Trophoblast cell (in vitro differentiated cells and primary cell): Measurements from ENCODE around the gene SMIM21.
A peak's percentile ranks its signal among the peaks of the same experiment; 100 is the strongest.

Experiments used
- DNase-seq, 2 donors: peaks; one replicate each; pipeline ENCODE4 v3.0.0-alpha.2; 2016
- H2AFZ ChIP-seq: 2 replicates; pipeline ENCODE4 v1.6.1; 2013; ENCODE audit warnings: low read length, moderate library complexity, mild to moderate bottlenecking; ENCODE audit not compliant: insufficient read depth, poor library complexity
- H2AK5ac ChIP-seq: 2 replicates; pipeline ENCODE4 v1.6.1; 2013; ENCODE audit warnings: mild to moderate bottlenecking, low read length
- H2BK120ac ChIP-seq: 2 replicates; pipeline ENCODE4 v1.6.1; 2013; ENCODE audit warnings: low read length, mild to moderate bottlenecking, moderate library complexity; ENCODE audit not compliant: insufficient read depth, poor library complexity
- H2BK12ac ChIP-seq: 2 replicates; pipeline ENCODE4 v1.6.1; 2013; ENCODE audit warnings: mild to moderate bottlenecking, low read length, moderate library complexity
- H2BK5ac ChIP-seq: 2 replicates; pipeline ENCODE4 v1.6.1; 2013; ENCODE audit warnings: low read length, low read depth, moderate library complexity, mild to moderate bottlenecking; ENCODE audit not compliant: poor library complexity
- H3K14ac ChIP-seq: 2 replicates; pipeline ENCODE4 v1.6.1; 2013; ENCODE audit warnings: mild to moderate bottlenecking, low read length
- H3K18ac ChIP-seq: 2 replicates; pipeline ENCODE4 v1.6.1; 2013; ENCODE audit warnings: mild to moderate bottlenecking, low read length
- H3K23ac ChIP-seq: 2 replicates; pipeline ENCODE4 v1.6.1; 2013; ENCODE audit warnings: low read length
- H3K27ac ChIP-seq: 2 replicates; pipeline ENCODE4 v1.5.1; 2013; ENCODE audit warnings: low read depth, mild to moderate bottlenecking, inconsistent platforms, low read length, moderate library complexity
- H3K27me3 ChIP-seq: 2 replicates; pipeline ENCODE4 v1.6.1; 2013; ENCODE audit warnings: inconsistent platforms, mild to moderate bottlenecking, low read length, moderate library complexity; ENCODE audit not compliant: insufficient read depth
- H3K36me3 ChIP-seq, 2 experiments: 1 replicate in 1 of 2; 2 replicates in 1 of 2; pipeline ENCODE4 v1.6.1; 2013; ENCODE audit warnings: low read length in 2 of 2, mild to moderate bottlenecking in 2 of 2, moderate library complexity in 1 of 2; ENCODE audit not compliant: insufficient read depth in 2 of 2, control insufficient read depth in 1 of 2
- H3K4ac ChIP-seq: 2 replicates; pipeline ENCODE4 v1.6.1; 2013; ENCODE audit warnings: low read depth, mild to moderate bottlenecking, low read length, moderate library complexity
- H3K4me1 ChIP-seq, 2 experiments: 1 replicate in 1 of 2; 2 replicates in 1 of 2; pipeline ENCODE4 v1.6.1; 2013; ENCODE audit warnings: low read length in 2 of 2, mild to moderate bottlenecking in 2 of 2, moderate library complexity in 1 of 2; ENCODE audit not compliant: insufficient read depth in 2 of 2, control insufficient read depth in 1 of 2
- H3K4me2 ChIP-seq: 2 replicates; pipeline ENCODE4 v1.6.1; 2013; ENCODE audit warnings: inconsistent platforms, mild to moderate bottlenecking, low read length, moderate library complexity
- H3K4me3 ChIP-seq: 2 replicates; pipeline ENCODE4 v1.5.1; 2013; ENCODE audit warnings: mild to moderate bottlenecking, low read depth, low read length, inconsistent platforms
- H3K79me1 ChIP-seq: one replicate; pipeline ENCODE4 v1.6.1; 2013; ENCODE audit warnings: low read length
- H3K79me2 ChIP-seq: 2 replicates; pipeline ENCODE4 v1.6.1; 2013; ENCODE audit warnings: low read length, mild to moderate bottlenecking; ENCODE audit not compliant: control insufficient read depth, insufficient read depth, poor library complexity
- H3K9ac ChIP-seq: 2 replicates; pipeline ENCODE4 v1.6.1; 2013; ENCODE audit warnings: mild to moderate bottlenecking, low read length
- H3K9me3 ChIP-seq: 2 replicates; pipeline ENCODE4 v1.6.1; 2013; ENCODE audit warnings: low read depth, mild to moderate bottlenecking, control low read depth, inconsistent platforms, low read length; ENCODE audit not compliant: insufficient read depth
- H4K12ac ChIP-seq: 2 replicates; pipeline ENCODE4 v1.6.1; 2013; ENCODE audit warnings: low read depth, mild to moderate bottlenecking, low read length, moderate library complexity
- H4K8ac ChIP-seq: 2 replicates; pipeline ENCODE4 v1.6.1; 2013; ENCODE audit warnings: low read depth, mild to moderate bottlenecking, low read length, moderate library complexity
- H4K91ac ChIP-seq: one replicate; pipeline ENCODE4 v1.6.1; 2013; ENCODE audit warnings: low read depth, mild to moderate bottlenecking, low read length, moderate library complexity
- WGBS: extraction: QIAGEN DNeasy Blood & Tissue Kit; methylation state at CpG from one replicate; pipeline ENCODE4 v1.1.7; 2013; ENCODE audit warnings: missing lambda C conversion rate; ENCODE audit not compliant: insufficient read length, insufficient coverage; ENCODE audit errors: extremely low coverage; 5-methylcytosine and 5-hydroxymethylcytosine counted together

SMIM21 gene

DNA sequence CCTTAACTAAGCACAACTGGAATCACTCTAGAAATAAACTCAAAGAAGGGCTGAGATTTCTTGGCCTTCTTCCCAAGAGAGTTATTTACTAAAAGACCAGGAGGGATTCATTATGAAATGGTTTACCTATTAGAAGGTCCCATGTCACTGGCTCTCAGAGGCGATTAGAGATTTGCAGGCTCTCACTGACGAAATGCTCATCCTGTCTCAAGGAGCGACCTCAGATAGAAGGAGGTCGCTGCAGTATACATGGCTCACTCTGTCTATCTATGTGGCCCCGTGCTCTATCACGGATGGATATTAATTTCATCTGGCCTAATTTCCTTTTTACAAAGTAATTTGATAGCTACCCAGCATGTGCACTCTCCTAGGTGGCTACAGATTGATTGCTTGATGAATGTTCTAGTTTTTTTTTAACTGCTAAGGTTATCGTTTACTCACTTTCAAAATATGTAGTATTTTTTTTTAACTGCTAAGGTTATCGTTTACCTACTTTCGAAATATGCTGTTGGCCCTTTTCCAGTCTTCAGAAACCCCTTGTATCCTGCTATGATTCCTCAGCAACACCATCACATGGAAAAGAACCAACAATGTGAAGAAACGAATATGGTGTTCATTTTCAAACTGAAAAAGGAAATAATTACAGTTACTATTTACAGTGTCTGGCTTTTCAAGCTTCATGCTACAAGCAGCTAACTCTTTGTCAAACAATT, 9.1 kb downstream of the SMIM21 start:
- no peak overlapping the region for H3K14ac ChIP-seq
- no peaks in the 10 kb centered on the region for H3K79me2 ChIP-seq
- no peak overlapping the region for H3K4ac ChIP-seq
- no peak for DNase-seq
- no peaks in the 10 kb centered on the region for H3K36me3 ChIP-seq
- H4K8ac ChIP-seq = no peak overlapping the region
- no peak overlapping the region for H2BK120ac ChIP-seq
- no peak overlapping the region for H2BK5ac ChIP-seq
- H3K4me3 ChIP-seq = no peak overlapping the region
- H4K12ac ChIP-seq = no peak overlapping the region
- no peak overlapping the region for H3K4me2 ChIP-seq
- no CpG with 5 or more reads among the region's 10 CpGs for WGBS
- H3K9ac ChIP-seq = no peak overlapping the region
- no peak overlapping the region for H2AK5ac ChIP-seq
- peaks cover 2% of the 10 kb centered on the region for H3K9me3 ChIP-seq
- no peaks in the 10 kb centered on the region for H3K27me3 ChIP-seq
- H4K91ac ChIP-seq = no peak overlapping the region
- no peak overlapping the region for H2BK12ac ChIP-seq
- no peak overlapping the region for H2AFZ ChIP-seq
- no peaks in the 10 kb centered on the region for H3K4me1 ChIP-seq
- no peak overlapping the region for H3K18ac ChIP-seq
- no peaks in the 10 kb centered on the region for H3K79me1 ChIP-seq
- H3K23ac ChIP-seq = no peak overlapping the region
- no peak overlapping the region for H3K27ac ChIP-seq

DNA sequence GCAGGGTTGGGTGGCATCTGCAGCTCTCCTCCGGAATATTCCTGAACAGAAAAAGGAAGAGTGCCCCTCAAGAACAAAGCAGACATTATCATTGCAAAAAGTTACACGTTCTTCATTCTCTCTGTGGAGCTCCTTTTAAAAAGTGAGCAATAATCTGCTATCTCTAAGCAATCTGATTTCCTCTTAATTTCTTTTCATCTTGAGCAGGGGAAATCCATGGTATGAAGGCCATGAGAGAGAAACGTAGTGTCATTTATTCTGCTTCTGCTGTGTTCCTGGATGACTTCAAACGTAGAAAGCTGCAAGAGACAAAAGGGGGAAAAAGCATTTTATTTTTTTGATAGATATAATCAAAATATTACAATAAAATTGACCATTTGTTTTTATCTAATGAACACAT, 16.9 kb downstream of the SMIM21 start:
- H3K4ac ChIP-seq = no peak overlapping the region
- H4K8ac ChIP-seq = no peak overlapping the region
- no peak overlapping the region for H3K4me2 ChIP-seq
- DNase-seq = no peak
- no peak overlapping the region for H3K4me3 ChIP-seq
- no peak overlapping the region for H4K91ac ChIP-seq
- no peaks in the 10 kb centered on the region for H3K27me3 ChIP-seq
- no peak overlapping the region for H4K12ac ChIP-seq
- H3K23ac ChIP-seq = no peak overlapping the region
- no peak overlapping the region for H2BK5ac ChIP-seq
- peaks cover 2% of the 10 kb centered on the region for H3K9me3 ChIP-seq
- no peaks in the 10 kb centered on the region for H3K79me2 ChIP-seq
- H3K36me3 ChIP-seq = no peaks in the 10 kb centered on the region
- H3K18ac ChIP-seq = no peak overlapping the region
- H3K4me1 ChIP-seq = no peaks in the 10 kb centered on the region
- H2BK120ac ChIP-seq = no peak overlapping the region
- H2BK12ac ChIP-seq = no peak overlapping the region
- no peak overlapping the region for H2AK5ac ChIP-seq
- no CpG with 5 or more reads among the region's 4 CpGs for WGBS
- no peaks in the 10 kb centered on the region for H3K79me1 ChIP-seq
- no peak overlapping the region for H3K9ac ChIP-seq
- H2AFZ ChIP-seq = no peak overlapping the region
- H3K14ac ChIP-seq = no peak overlapping the region
- no peak overlapping the region for H3K27ac ChIP-seq

DNA sequence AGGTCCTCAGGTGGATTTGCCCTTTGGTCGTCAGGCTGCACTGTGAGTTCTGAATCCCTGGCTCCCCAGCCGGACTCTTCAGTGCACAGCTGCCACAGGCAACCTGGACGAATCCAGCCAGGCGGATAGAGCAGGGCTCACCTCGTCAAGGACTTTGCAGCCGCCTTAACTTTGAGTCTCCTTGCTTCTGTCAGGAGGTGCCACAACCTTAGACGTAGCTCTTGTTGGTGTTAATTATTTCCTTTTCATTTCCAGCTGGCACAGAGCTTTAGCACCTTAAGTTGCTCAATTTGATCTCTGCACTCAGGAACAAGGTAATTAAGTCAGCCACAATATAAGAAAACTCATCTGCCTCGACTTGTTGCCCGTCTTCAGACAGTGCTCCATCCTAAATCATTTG, 17.7 kb downstream of the SMIM21 start:
- no peak overlapping the region for H3K23ac ChIP-seq
- H2BK120ac ChIP-seq = no peak overlapping the region
- H2BK12ac ChIP-seq = no peak overlapping the region
- no peak overlapping the region for H3K18ac ChIP-seq
- H3K9me3 ChIP-seq = peaks cover 3% of the 10 kb centered on the region
- no peak overlapping the region for H3K27ac ChIP-seq
- H3K79me2 ChIP-seq = no peaks in the 10 kb centered on the region
- WGBS = no CpG with 5 or more reads among the region's 9 CpGs
- DNase-seq = no peak
- no peak overlapping the region for H2AK5ac ChIP-seq
- H4K8ac ChIP-seq = no peak overlapping the region
- H2BK5ac ChIP-seq = no peak overlapping the region
- no peak overlapping the region for H3K9ac ChIP-seq
- H3K79me1 ChIP-seq = no peaks in the 10 kb centered on the region
- no peak overlapping the region for H3K4me3 ChIP-seq
- H4K91ac ChIP-seq = no peak overlapping the region
- H3K36me3 ChIP-seq = no peaks in the 10 kb centered on the region
- no peak overlapping the region for H3K4me2 ChIP-seq
- no peak overlapping the region for H2AFZ ChIP-seq
- no peak overlapping the region for H3K4ac ChIP-seq
- no peaks in the 10 kb centered on the region for H3K27me3 ChIP-seq
- no peak overlapping the region for H4K12ac ChIP-seq
- H3K14ac ChIP-seq = no peak overlapping the region
- no peaks in the 10 kb centered on the region for H3K4me1 ChIP-seq

DNA sequence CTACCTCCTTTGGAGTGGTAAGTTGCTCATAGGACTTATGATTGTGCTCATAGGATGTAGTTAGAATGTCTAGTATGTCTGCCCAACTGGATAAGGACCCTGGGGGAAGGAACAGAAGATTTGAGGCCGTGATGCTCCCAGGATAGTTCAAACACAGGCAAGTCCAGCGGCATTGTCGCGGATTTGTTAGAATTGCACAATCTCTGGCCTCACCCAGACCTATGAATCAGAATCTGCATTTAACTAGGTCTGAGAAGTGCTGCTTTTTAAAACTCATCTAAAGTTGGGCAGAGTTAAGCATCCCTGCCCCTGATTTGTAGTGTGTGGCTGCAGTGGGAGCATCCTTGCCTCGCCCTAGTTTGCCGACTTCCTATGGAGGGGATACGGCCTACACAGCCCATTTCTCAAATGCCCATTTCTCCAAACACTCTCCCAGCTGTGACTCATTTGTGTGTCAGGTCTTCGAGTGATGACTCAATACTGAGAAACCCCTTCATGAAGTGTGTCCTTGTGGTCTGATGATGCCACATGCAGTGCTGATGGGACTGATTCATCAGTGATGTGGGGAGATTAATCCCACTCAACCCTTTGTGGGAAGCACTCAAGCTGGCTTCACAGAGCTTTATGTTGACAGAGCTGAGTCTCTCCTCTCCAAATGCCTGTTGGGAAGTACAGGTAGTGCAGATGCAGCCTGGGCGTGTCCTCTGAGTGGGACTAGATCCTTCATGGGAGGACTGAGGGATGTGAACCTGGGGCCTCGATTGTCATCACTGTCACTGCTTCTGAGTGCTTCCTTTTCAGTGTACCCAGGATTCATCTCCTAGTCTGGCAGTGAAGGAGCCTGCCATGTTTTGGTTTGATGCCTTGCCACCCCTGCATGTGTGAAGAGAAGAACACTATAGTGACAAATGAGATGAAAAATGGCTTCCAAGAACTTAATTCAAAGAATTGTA, 18.7 kb downstream of the SMIM21 start:
- no peak overlapping the region for H3K9ac ChIP-seq
- no peak overlapping the region for H3K14ac ChIP-seq
- H2BK5ac ChIP-seq = no peak overlapping the region
- H4K8ac ChIP-seq = no peak overlapping the region
- H3K27ac ChIP-seq = no peak overlapping the region
- H3K79me1 ChIP-seq = no peaks in the 10 kb centered on the region
- H4K12ac ChIP-seq = no peak overlapping the region
- H3K18ac ChIP-seq = no peak overlapping the region
- H3K79me2 ChIP-seq = no peaks in the 10 kb centered on the region
- peak; percentile 18 to 29 for DNase-seq
- H2AFZ ChIP-seq = no peak overlapping the region
- H2BK120ac ChIP-seq = no peak overlapping the region
- no peaks in the 10 kb centered on the region for H3K27me3 ChIP-seq
- no CpG with 5 or more reads among the region's 10 CpGs for WGBS
- no peak overlapping the region for H3K23ac ChIP-seq
- no peak overlapping the region for H3K4me2 ChIP-seq
- H2BK12ac ChIP-seq = no peak overlapping the region
- no peak overlapping the region for H3K4ac ChIP-seq
- no peaks in the 10 kb centered on the region for H3K4me1 ChIP-seq
- H3K36me3 ChIP-seq = no peaks in the 10 kb centered on the region
- H4K91ac ChIP-seq = no peak overlapping the region
- peaks cover 3% of the 10 kb centered on the region for H3K9me3 ChIP-seq
- H2AK5ac ChIP-seq = no peak overlapping the region
- H3K4me3 ChIP-seq = no peak overlapping the region
